Ectodermal cell (in vitro differentiated cells): ENCODE results near the gene GRID2.

Experiments
- H3K27ac ChIP-seq: 2 replicates; pipeline ENCODE4 v1.7.0; 2013; ENCODE audit warnings: mild to moderate bottlenecking, low read depth, low read length; ENCODE audit not compliant: insufficient read depth, poor library complexity, severe bottlenecking
- H3K27me3 ChIP-seq: 2 replicates; pipeline ENCODE4 v1.7.0; 2013; ENCODE audit warnings: mild to moderate bottlenecking, low read length; ENCODE audit not compliant: insufficient read depth, control insufficient read depth, poor library complexity, severe bottlenecking
- H3K36me3 ChIP-seq: one replicate; pipeline ENCODE4 v1.7.0; 2013; ENCODE audit warnings: low read length; ENCODE audit not compliant: control insufficient read depth, insufficient read depth
- H3K4me1 ChIP-seq: one replicate; pipeline ENCODE4 v1.7.0; 2013; ENCODE audit warnings: low read length; ENCODE audit not compliant: control insufficient read depth, insufficient read depth
- H3K4me3 ChIP-seq: 2 replicates; pipeline ENCODE4 v1.7.0; 2013; ENCODE audit warnings: low read depth, low read length, control low read depth; ENCODE audit not compliant: insufficient read depth
- H3K9me3 ChIP-seq: 2 replicates; pipeline ENCODE4 v1.7.0; 2013; ENCODE audit warnings: mild to moderate bottlenecking, low read length, moderate library complexity; ENCODE audit not compliant: control insufficient read depth
- WGBS, 2 experiments: methylation state at CpG; one replicate each; pipeline ENCODE4 v1.1.7; 2013; ENCODE audit warnings: missing lambda C conversion rate in 2 of 2; 5-methylcytosine and 5-hydroxymethylcytosine counted together

The GRID2 gene

DNA sequence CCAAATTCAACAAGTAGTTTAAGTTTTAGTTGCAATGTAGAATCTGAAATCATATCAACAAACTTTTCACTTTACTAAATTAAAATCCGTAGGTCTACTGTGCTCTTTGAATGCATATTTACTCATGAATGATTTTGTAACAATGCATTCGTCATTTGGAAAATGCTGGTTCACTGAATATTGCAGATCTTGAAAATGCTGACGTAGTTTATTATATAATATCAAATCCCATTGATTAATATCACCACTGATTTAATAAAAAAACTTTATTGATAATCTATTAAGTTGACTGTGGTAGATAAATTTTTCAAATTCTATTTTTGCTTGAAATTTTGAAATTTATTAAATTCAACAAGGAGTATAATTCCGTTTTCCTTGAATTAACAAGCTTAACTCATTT lies 540.0 kb downstream of the GRID2 start:
- no peaks in the 10 kb centered on the region for H3K36me3 ChIP-seq
- no peak overlapping the region for H3K27ac ChIP-seq
- no peaks in the 10 kb centered on the region for H3K9me3 ChIP-seq
- H3K4me1 ChIP-seq, result peaks cover 8% of the 10 kb centered on the region
- no peak overlapping the region for H3K4me3 ChIP-seq
- 80 to 97% methylated on average over 1 to 3 of the region's 4 CpGs for WGBS, 2 experiments
- no peaks in the 10 kb centered on the region for H3K27me3 ChIP-seq

- Histone ChIP-seq H3K9me3 (no peaks in the 10 kb centered on the region), H3K4me1 (peaks cover 8% of the 10 kb centered on the region), H3K27me3 (no peaks in the 10 kb centered on the region), H3K4me3 (no peak overlapping the region), H3K36me3 (no peaks in the 10 kb centered on the region), H3K27ac (no peak overlapping the region)
Measured at GRCh38 chr4:92847026-92847425, 543.3 kb downstream of the GRID2 start.

GRCh38 chr4:92862509-92862908 lies 558.7 kb downstream of the GRID2 start:
- Histone ChIP-seq H3K27ac (no peak overlapping the region), H3K4me3 (no peak overlapping the region), H3K9me3 (no peaks in the 10 kb centered on the region), H3K4me1 (no peaks in the 10 kb centered on the region), H3K36me3 (no peaks in the 10 kb centered on the region), H3K27me3 (no peaks in the 10 kb centered on the region)

DNA sequence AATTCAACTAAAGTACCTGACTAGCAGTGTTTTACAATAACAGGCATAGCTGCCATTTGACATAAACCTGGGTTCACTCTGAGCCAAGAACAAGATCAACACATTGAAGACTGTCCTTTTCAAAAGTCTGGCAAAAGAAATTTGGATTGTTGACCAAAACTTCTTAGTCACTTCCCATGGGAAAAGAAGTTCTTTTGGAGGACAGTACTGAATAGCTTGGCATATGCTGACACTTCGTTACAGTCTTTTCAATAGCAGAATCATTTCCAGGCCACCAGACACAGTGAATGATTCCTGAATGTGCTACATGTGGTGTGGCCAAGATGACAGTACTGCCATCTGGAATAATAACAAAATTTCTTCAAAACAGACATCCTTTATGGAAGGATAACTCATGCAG lies 560.3 kb downstream of the GRID2 start:
- Histone ChIP-seq H3K4me3 (no peak overlapping the region), H3K27ac (no peak overlapping the region), H3K36me3 (no peaks in the 10 kb centered on the region), H3K4me1 (no peaks in the 10 kb centered on the region), H3K9me3 (no peaks in the 10 kb centered on the region), H3K27me3 (no peaks in the 10 kb centered on the region)
- 73 to 80% methylated on average over 1 of the region's 1 CpG for WGBS, 2 experiments

- Histone ChIP-seq H3K27me3 (no peaks in the 10 kb centered on the region), H3K36me3 (no peaks in the 10 kb centered on the region), H3K4me1 (no peaks in the 10 kb centered on the region), H3K27ac (no peak overlapping the region), H3K9me3 (no peaks in the 10 kb centered on the region), H3K4me3 (no peak overlapping the region)
- WGBS, 2 experiments, result 90 to 96% methylated on average over 1 of the region's 1 CpG
Measured at GRCh38 chr4:92872604-92873003, 568.8 kb downstream of the GRID2 start.

GRCh38 chr4:92885632-92886031 lies 581.9 kb downstream of the GRID2 start:
- Histone ChIP-seq H3K27ac (no peak overlapping the region), H3K27me3 (no peaks in the 10 kb centered on the region), H3K9me3 (no peaks in the 10 kb centered on the region), H3K36me3 (no peaks in the 10 kb centered on the region), H3K4me1 (no peaks in the 10 kb centered on the region), H3K4me3 (no peak overlapping the region)
- 83 to 97% methylated on average over 1 of the region's 1 CpG for WGBS, 2 experiments

DNA sequence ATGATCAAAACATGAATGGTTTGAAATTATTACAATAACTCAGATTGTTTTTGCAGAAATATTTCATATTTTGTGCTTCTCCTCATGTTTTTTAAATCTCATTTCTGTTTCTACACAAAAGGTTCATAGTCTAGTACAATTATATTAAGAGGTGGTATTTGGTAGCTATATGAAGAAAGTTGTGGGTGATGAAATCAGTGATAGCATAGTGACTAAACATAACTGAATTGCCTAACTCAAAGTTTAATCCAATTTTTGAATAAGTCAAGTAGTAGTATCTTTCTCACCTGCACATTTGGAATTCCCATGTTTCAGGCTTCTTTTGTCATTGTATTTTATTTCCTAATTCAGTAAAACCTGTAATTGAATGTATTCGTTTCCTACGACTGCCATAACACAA lies 648.7 kb downstream of the GRID2 start:
- no peak overlapping the region for H3K4me3 ChIP-seq
- 80 to 95% methylated on average over 2 of the region's 2 CpGs for WGBS, 2 experiments
- H3K27ac ChIP-seq, result no peak overlapping the region
- no peaks in the 10 kb centered on the region for H3K36me3 ChIP-seq
- H3K27me3 ChIP-seq, result no peaks in the 10 kb centered on the region
- no peaks in the 10 kb centered on the region for H3K9me3 ChIP-seq
- H3K4me1 ChIP-seq, result no peaks in the 10 kb centered on the region

- no peaks in the 10 kb centered on the region for H3K9me3 ChIP-seq
- no peaks in the 10 kb centered on the region for H3K27me3 ChIP-seq
- H3K27ac ChIP-seq, result no peak overlapping the region
- H3K4me3 ChIP-seq, result no peak overlapping the region
- H3K4me1 ChIP-seq, result no peaks in the 10 kb centered on the region
- WGBS, 2 experiments, result 94 to 99% methylated on average over 2 to 3 of the region's 3 CpGs
- no peaks in the 10 kb centered on the region for H3K36me3 ChIP-seq
Measured at GRCh38 chr4:92952897-92953296, 649.1 kb downstream of the GRID2 start.

DNA sequence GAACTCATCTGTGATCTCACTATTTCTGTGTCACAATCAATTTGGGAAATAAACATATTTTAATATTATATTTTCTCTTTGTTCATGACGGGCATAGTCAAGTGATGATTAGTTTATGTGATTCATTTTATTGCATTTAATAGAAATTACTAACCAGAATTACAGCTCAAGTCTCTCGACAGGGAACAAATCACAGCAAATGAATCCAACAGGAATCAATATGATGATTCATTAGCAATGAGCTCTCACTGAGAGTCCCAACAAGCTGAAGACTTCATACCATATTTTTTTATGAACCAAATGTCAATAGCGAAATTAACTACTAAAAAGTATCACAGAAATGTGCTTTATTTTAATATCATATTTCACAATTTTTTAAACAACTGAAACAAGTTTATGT lies 649.7 kb downstream of the GRID2 start:
- 92 to 100% methylated on average over 1 to 2 of the region's 3 CpGs for WGBS, 2 experiments
- no peaks in the 10 kb centered on the region for H3K36me3 ChIP-seq
- no peak overlapping the region for H3K27ac ChIP-seq
- no peaks in the 10 kb centered on the region for H3K27me3 ChIP-seq
- no peak overlapping the region for H3K4me3 ChIP-seq
- no peaks in the 10 kb centered on the region for H3K4me1 ChIP-seq
- H3K9me3 ChIP-seq, result no peaks in the 10 kb centered on the region

- Histone ChIP-seq H3K36me3 (no peaks in the 10 kb centered on the region), H3K4me3 (no peak overlapping the region), H3K27me3 (no peaks in the 10 kb centered on the region), H3K4me1 (no peaks in the 10 kb centered on the region), H3K27ac (no peak overlapping the region), H3K9me3 (no peaks in the 10 kb centered on the region)
- WGBS, 2 experiments, result 83 to 97% methylated on average over 1 to 2 of the region's 2 CpGs
Measured at GRCh38 chr4:92961881-92962280, 658.1 kb downstream of the GRID2 start.

DNA sequence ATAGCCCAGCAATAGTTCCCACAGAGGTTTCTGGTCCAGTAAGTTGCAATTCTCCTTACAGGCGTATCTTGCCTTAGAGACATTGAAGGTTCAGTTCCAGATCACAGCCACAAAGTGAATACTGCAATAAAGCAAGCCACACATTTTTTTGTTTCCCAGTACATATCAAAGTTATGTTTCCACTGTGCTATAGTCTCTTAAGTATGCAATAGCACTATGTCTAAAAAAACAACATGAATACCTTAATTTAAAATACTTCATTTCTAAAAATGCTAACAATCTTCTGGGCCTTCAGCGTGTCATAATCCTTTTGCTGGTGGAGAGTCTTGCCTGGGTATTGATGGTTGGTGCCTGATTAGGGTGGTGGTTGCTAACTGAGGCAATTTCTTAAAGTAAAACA lies 659.1 kb downstream of the GRID2 start:
- H3K9me3 ChIP-seq, result no peaks in the 10 kb centered on the region
- 94 to 97% methylated on average over 1 to 2 of the region's 2 CpGs for WGBS, 2 experiments

More for the DNA sequence above, 659.1 kb downstream of the GRID2 start:
- Histone ChIP-seq H3K36me3 (no peaks in the 10 kb centered on the region), H3K27me3 (no peaks in the 10 kb centered on the region), H3K4me1 (no peaks in the 10 kb centered on the region), H3K4me3 (no peak overlapping the region), H3K27ac (no peak overlapping the region)
